GM23338 (cell line): ENCODE data around the gene RNF31. TPM values are rescaled to one million over a fixed set of nuclear protein-coding genes. Genes with fewer than 3 reads are reported as not detected.

ENCODE experiments used
- ATAC-seq: fragments of 200-7000 bp; cut with Tn5 transposase; 3 replicates; pipeline ENCODE4 v1.9.1; 2020
- DNase-seq: peaks from one replicate; pipeline ENCODE4 v3.0.0-alpha.2; 2015; ENCODE audit warnings: low spot score
- H2AFZ ChIP-seq: fragments of 200-600 bp; sonication (generic); 2 replicates; pipeline ENCODE4 v1.8.0; 2016; ENCODE audit warnings: antibody characterized with exemption, mild to moderate bottlenecking, moderate library complexity
- H3F3A ChIP-seq: fragments of 200-600 bp; sonication (generic); replicated peaks from 2 replicates; pipeline ENCODE4 v1.8.0; 2017; ENCODE audit warnings: antibody characterized with exemption, mixed run types, low read depth
- H3K27ac ChIP-seq: fragments of 200-600 bp; sonication (generic); 2 replicates; pipeline ENCODE4 v1.6.1; 2016; ENCODE audit warnings: low read depth
- H3K27me3 ChIP-seq: fragments of 200-600 bp; sonication (generic); 2 replicates; pipeline ENCODE4 v1.8.0; 2016; ENCODE audit warnings: mild to moderate bottlenecking, mixed run types, moderate library complexity; ENCODE audit not compliant: insufficient read depth
- H3K36me3 ChIP-seq: fragments of 200-600 bp; sonication (generic); 2 replicates; pipeline ENCODE4 v1.8.0; 2016; ENCODE audit warnings: mild to moderate bottlenecking; ENCODE audit not compliant: insufficient read depth
- H3K4me1 ChIP-seq: fragments of 200-600 bp; sonication (generic); 2 replicates; pipeline ENCODE4 v1.8.0; 2016; ENCODE audit warnings: mild to moderate bottlenecking, moderate library complexity; ENCODE audit not compliant: insufficient read depth
- H3K4me2 ChIP-seq: fragments of 200-600 bp; sonication (generic); 2 replicates; pipeline ENCODE4 v1.7.1; 2017; ENCODE audit warnings: mixed run types
- H3K4me3 ChIP-seq: fragments of 200-600 bp; sonication (generic); 2 replicates; pipeline ENCODE4 v1.6.1; 2016; ENCODE audit warnings: mixed run types
- H3K79me2 ChIP-seq: fragments of 200-600 bp; sonication (generic); replicated peaks from 2 replicates; pipeline ENCODE4 v1.8.0; 2017; ENCODE audit warnings: mild to moderate bottlenecking; ENCODE audit not compliant: insufficient read depth
- H3K9me2 ChIP-seq: fragments of 200-600 bp; sonication (generic); 2 replicates; pipeline ENCODE4 v1.8.0; 2017; ENCODE audit not compliant: insufficient read depth
- H4K20me1 ChIP-seq: fragments of 200-600 bp; sonication (generic); replicated peaks from 2 replicates; pipeline ENCODE4 v1.8.0; 2017; ENCODE audit warnings: mild to moderate bottlenecking; ENCODE audit not compliant: insufficient read depth
- H3K27ac Mint-ChIP-seq: 2 replicates; pipeline ENCODE4 v1.8.0; 2020; ENCODE audit warnings: inconsistent platforms, mild to moderate bottlenecking, moderate library complexity, mixed read lengths
- H3K27me3 Mint-ChIP-seq: 3 replicates; pipeline ENCODE4 v1.8.0; 2022; ENCODE audit warnings: low read depth, mild to moderate bottlenecking, moderate library complexity, mixed read lengths, inconsistent platforms; ENCODE audit not compliant: insufficient read depth, poor library complexity
- H3K36me3 Mint-ChIP-seq: 3 replicates; pipeline ENCODE4 v1.8.0; 2021; ENCODE audit warnings: low read depth, mild to moderate bottlenecking, inconsistent platforms, moderate library complexity, mixed read lengths
- H3K4me1 Mint-ChIP-seq: 3 replicates; pipeline ENCODE4 v1.8.0; 2020; ENCODE audit warnings: mild to moderate bottlenecking, inconsistent platforms, mixed read lengths
- H3K4me3 Mint-ChIP-seq: 3 replicates; pipeline ENCODE4 v1.8.0; 2021; ENCODE audit warnings: moderate library complexity, mild to moderate bottlenecking, inconsistent platforms, mixed read lengths
- H3K9me3 Mint-ChIP-seq: 3 replicates; pipeline ENCODE4 v1.8.0; 2020; ENCODE audit warnings: moderate library complexity, mild to moderate bottlenecking, inconsistent platforms, mixed read lengths
- CREB1 ChIP-seq: fragments of 250-450 bp; sonication (Bioruptor Pico); IDR thresholded peaks from 2 replicates; pipeline ENCODE4 v1.5.0; 2020; ENCODE audit warnings: low read depth, mild to moderate bottlenecking, moderate library complexity
- CTCF ChIP-seq, 2 experiments: fragments of 200-600 bp in 1 of 2; sonication (generic) in 1 of 2; conservative IDR thresholded peaks; 2 replicates each; pipeline versions ENCODE4 v1.5.1 to v1.6.1; 2016 to 2017; ENCODE audit warnings: antibody characterized with exemption in 2 of 2, low read depth in 2 of 2, mild to moderate bottlenecking in 2 of 2, moderate library complexity in 1 of 2
- EZH2 ChIP-seq: fragments of 200-600 bp; sonication (generic); IDR thresholded peaks from one replicate; pipeline ENCODE4 v1.8.0; 2017; ENCODE audit warnings: antibody characterized with exemption, mild to moderate bottlenecking, low read depth; ENCODE audit not compliant: unreplicated experiment
- EZH2phosphoT487 ChIP-seq: fragments of 200-600 bp; sonication (generic); IDR thresholded peaks from one replicate; pipeline ENCODE4 v1.8.1; 2018; ENCODE audit warnings: antibody characterized with exemption; ENCODE audit not compliant: unreplicated experiment
- JUNB ChIP-seq: IDR thresholded peaks from one replicate; pipeline ENCODE4 v1.6.1; 2016; ENCODE audit warnings: antibody characterized with exemption; ENCODE audit not compliant: unreplicated experiment
- NANOG ChIP-seq: IDR thresholded peaks from 2 replicates; pipeline ENCODE4 v1.6.1; 2016; ENCODE audit warnings: antibody characterized with exemption, borderline replicate concordance
- POLR2AphosphoS5 ChIP-seq: IDR thresholded peaks from 2 replicates; pipeline ENCODE4 v1.6.1; 2016; ENCODE audit warnings: antibody characterized with exemption, low read depth
- STAT1 ChIP-seq: IDR thresholded peaks from one replicate; pipeline ENCODE4 v1.6.1; 2016; ENCODE audit warnings: antibody characterized with exemption; ENCODE audit not compliant: unreplicated experiment
- ZNF114 ChIP-seq: fragments of 250-450 bp; sonication (Bioruptor Pico); IDR thresholded peaks from 2 replicates; pipeline ENCODE4 v1.5.0; 2020; ENCODE audit warnings: mild to moderate bottlenecking, moderate library complexity
- ZNF331 ChIP-seq: fragments of 250-450 bp; sonication (Bioruptor Pico); IDR thresholded peaks from 2 replicates; pipeline ENCODE4 v1.5.0; 2020; ENCODE audit warnings: low read depth, mild to moderate bottlenecking, moderate library complexity
- polyA plus RNA-seq: library from polyadenylated mRNA; unstranded; fragments of >200 nt; fragmentation: Nextera tagmentation; extraction: Ambion mirVana; gene quantifications from 2 replicates; pipeline ENCODE4 v1.2.1, GENCODE V29; 2016
- total RNA-seq: library from RNA; depleted of rRNA; stranded (reverse); fragments of >200 nt; shearing (Covaris generic); gene quantifications from 2 replicates; pipeline ENCODE4 v1.2.3, GENCODE V29; 2014
- TF ChIP-seq, protein P1 (sequence below): IDR thresholded peaks from 2 replicates; pipeline ENCODE4 v1.6.1; 2016; ENCODE audit warnings: antibody characterized with exemption
- TF ChIP-seq, protein P2 (sequence below): IDR thresholded peaks from one replicate; pipeline ENCODE4 v1.6.1; 2018; ENCODE audit warnings: antibody characterized with exemption; ENCODE audit not compliant: unreplicated experiment

Gene RNF31
- total and polyA plus RNA-seq, 2 experiments from 2014 or later: 54.8 to 87.4 TPM

DNA sequence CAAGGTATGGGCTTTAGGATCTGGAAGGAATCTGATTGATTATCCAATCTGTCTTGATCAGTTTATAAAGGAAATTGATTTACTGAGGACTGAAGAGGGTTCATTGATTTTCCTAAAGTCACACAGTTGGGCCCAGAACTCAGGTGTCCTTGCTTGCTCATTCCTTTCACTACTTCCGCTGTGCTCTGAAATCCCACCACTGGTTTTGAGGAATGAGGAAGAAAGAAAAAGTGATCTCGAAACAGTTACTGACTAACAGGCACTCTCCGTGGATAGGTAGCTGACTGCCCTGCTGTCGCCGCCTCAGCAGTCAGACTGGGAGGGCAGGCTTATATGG, 16.9 kb upstream of the RNF31 start, which contains the start of gene FITM1:
FITM1 (plus strand) TSS at position 280 of the 337 bp plus-strand sequence. CDS start 905 bp downstream, outside the sequence.
- Histone ChIP-seq H3K27ac (no peak within 1 kb of the TSS), H3K27me3 (no peaks in the 10 kb centered on the region), H3K4me1 (peaks cover 8% of the 10 kb centered on the region; the same call in 1 of the 2 replicates), H3K4me3 (no peak within 1 kb of the TSS), H3K36me3 (no peaks in the 10 kb centered on the region), H3K79me2 (no peaks in the 10 kb centered on the region), H4K20me1 (no peaks in the 10 kb centered on the region), H3K9me2 (no peaks in the 10 kb centered on the region), H3K4me2 (no peak within 1 kb of the TSS), H2AFZ (no peak within 1 kb of the TSS), H3F3A (peaks cover 12% of the 10 kb centered on the region)
- TF ChIP-seq, protein P1, sequence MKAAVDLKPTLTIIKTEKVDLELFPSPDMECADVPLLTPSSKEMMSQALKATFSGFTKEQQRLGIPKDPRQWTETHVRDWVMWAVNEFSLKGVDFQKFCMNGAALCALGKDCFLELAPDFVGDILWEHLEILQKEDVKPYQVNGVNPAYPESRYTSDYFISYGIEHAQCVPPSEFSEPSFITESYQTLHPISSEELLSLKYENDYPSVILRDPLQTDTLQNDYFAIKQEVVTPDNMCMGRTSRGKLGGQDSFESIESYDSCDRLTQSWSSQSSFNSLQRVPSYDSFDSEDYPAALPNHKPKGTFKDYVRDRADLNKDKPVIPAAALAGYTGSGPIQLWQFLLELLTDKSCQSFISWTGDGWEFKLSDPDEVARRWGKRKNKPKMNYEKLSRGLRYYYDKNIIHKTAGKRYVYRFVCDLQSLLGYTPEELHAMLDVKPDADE: no peak
- TF ChIP-seq STAT1 (no peak), CTCF (conservative IDR thresholded peaks at IDR 0.05; ENCODE audit: low read depth in 2 of 2) (no peak), EZH2phosphoT487 (no peak), POLR2AphosphoS5 (no peak), ZNF114 (no peak), JUNB (no peak), NANOG (no peak), EZH2 (no peak), CREB1 (CRISPR knock-in tag) (no peak), ZNF331 (CRISPR knock-in tag) (no peak)
- TF ChIP-seq, protein P2, sequence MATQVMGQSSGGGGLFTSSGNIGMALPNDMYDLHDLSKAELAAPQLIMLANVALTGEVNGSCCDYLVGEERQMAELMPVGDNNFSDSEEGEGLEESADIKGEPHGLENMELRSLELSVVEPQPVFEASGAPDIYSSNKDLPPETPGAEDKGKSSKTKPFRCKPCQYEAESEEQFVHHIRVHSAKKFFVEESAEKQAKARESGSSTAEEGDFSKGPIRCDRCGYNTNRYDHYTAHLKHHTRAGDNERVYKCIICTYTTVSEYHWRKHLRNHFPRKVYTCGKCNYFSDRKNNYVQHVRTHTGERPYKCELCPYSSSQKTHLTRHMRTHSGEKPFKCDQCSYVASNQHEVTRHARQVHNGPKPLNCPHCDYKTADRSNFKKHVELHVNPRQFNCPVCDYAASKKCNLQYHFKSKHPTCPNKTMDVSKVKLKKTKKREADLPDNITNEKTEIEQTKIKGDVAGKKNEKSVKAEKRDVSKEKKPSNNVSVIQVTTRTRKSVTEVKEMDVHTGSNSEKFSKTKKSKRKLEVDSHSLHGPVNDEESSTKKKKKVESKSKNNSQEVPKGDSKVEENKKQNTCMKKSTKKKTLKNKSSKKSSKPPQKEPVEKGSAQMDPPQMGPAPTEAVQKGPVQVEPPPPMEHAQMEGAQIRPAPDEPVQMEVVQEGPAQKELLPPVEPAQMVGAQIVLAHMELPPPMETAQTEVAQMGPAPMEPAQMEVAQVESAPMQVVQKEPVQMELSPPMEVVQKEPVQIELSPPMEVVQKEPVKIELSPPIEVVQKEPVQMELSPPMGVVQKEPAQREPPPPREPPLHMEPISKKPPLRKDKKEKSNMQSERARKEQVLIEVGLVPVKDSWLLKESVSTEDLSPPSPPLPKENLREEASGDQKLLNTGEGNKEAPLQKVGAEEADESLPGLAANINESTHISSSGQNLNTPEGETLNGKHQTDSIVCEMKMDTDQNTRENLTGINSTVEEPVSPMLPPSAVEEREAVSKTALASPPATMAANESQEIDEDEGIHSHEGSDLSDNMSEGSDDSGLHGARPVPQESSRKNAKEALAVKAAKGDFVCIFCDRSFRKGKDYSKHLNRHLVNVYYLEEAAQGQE: no peak
- Mint-ChIP-seq H3K4me1 (peaks cover 15% of the 10 kb centered on the region), H3K9me3 (no peaks in the 10 kb centered on the region), H3K36me3 (no peaks in the 10 kb centered on the region; the same call in 2 of the 3 replicates), H3K4me3 (no peak within 1 kb of the TSS; the same call in 2 of the 3 replicates), H3K27me3 (peaks cover 5% of the 10 kb centered on the region), H3K27ac (no peak within 1 kb of the TSS)
- ATAC-seq (no peak), DNase-seq (no peak)
